Activated CD8-positive, alpha-beta T cell treated with anti-CD3 and anti-CD28 coated beads for 36 hours (primary cell): ENCODE data around the gene CXCL5. TPM values are rescaled to one million over a fixed set of nuclear protein-coding genes. Genes with fewer than 3 reads are reported as not detected.

Source experiments
- ATAC-seq: fragments of 200-7000 bp; cut with Tn5 transposase; one replicate; pipeline ENCODE4 v1.10.0; 2021; ENCODE audit warnings: mild to moderate bottlenecking, moderate library complexity
- CTCF ChIA-PET: fragments of 350-600 bp; sonication (Branson Sonifier 250); formaldehyde crosslinking; loops from one replicate; lab custom pipeline; 2021; ENCODE audit warnings: antibody characterized with exemption; lab: Charles Lee
- POLR2A ChIA-PET: fragments of 350-600 bp; sonication (Branson Sonifier 250); formaldehyde crosslinking; loops from one replicate; lab custom pipeline; 2021; ENCODE audit warnings: antibody characterized with exemption; lab: Charles Lee
- DNase-seq: peaks from one replicate; pipeline ENCODE4 v3.0.0-alpha.2; 2020
- H3K27ac Mint-ChIP-seq: one replicate; pipeline ENCODE4 v1.8.0; 2021; ENCODE audit warnings: mild to moderate bottlenecking, mixed read lengths
- H3K27me3 Mint-ChIP-seq: one replicate; pipeline ENCODE4 v1.8.0; 2021; ENCODE audit warnings: mixed read lengths
- H3K36me3 Mint-ChIP-seq: one replicate; pipeline ENCODE4 v1.8.0; 2021; ENCODE audit warnings: low read depth, mixed read lengths
- H3K4me1 Mint-ChIP-seq: one replicate; pipeline ENCODE4 v1.8.0; 2021; ENCODE audit warnings: low read depth, mixed read lengths
- H3K4me3 Mint-ChIP-seq: one replicate; pipeline ENCODE4 v1.8.0; 2021; ENCODE audit warnings: mild to moderate bottlenecking, moderate library complexity, mixed read lengths
- H3K9me3 Mint-ChIP-seq: one replicate; pipeline ENCODE4 v1.8.0; 2021; ENCODE audit warnings: mixed read lengths
- CTCF ChIP-seq: fragments of 200-600 bp; IDR thresholded peaks from one replicate; pipeline ENCODE4 v1.8.0; 2022; ENCODE audit warnings: antibody characterized with exemption, mild to moderate bottlenecking
- intact Hi-C: fragments of 100-400 bp; cut with micrococcal nuclease; formaldehyde crosslinking; loops from one replicate; pipeline ENCODE4 v1.10.0; 2022
- total RNA-seq, 2 experiments: library from RNA; stranded (reverse); gene quantifications; one replicate each; pipeline ENCODE4 v1.2.3, GENCODE V29; 2021

CXCL5 gene
- total RNA-seq, 2 experiments from 2014 or later, result not detected

GRCh38 chr4:74042681-74043080 is 44.2 kb upstream of the CXCL5 start:
- Mint-ChIP-seq H3K9me3 (peaks cover 4% of the 10 kb centered on the region), H3K4me3 (no peak overlapping the region), H3K27me3 (peaks cover 27% of the 10 kb centered on the region), H3K27ac (no peak overlapping the region), H3K4me1 (peaks cover 7% of the 10 kb centered on the region), H3K36me3 (no peaks in the 10 kb centered on the region)
- ChIA-PET CTCF (interaction anchor here (1.7 kb wide), 1 partner anchor 13 kb away, joined by 4 read pairs; no protein-coding TSS in a partner anchor), POLR2A (no interaction called here)
- TF ChIP-seq CTCF, result no peak
- ATAC-seq, result no peak
- no peak for DNase-seq
- intact Hi-C loops, result no loop called here

- H3K4me3 Mint-ChIP-seq, result no peak overlapping the region
- TF ChIP-seq CTCF, result no peak
- H3K9me3 Mint-ChIP-seq, result no peaks in the 10 kb centered on the region
- H3K4me1 Mint-ChIP-seq, result peaks cover 7% of the 10 kb centered on the region
- ChIA-PET CTCF (interaction anchor here (1.7 kb wide), 1 partner anchor 14 kb away, joined by 4 read pairs; no protein-coding TSS in a partner anchor), POLR2A (no interaction called here)
- DNase-seq (no peak), ATAC-seq (no peak)
- intact Hi-C loops, result no loop called here
- peaks cover 35% of the 10 kb centered on the region for H3K27me3 Mint-ChIP-seq
- H3K27ac Mint-ChIP-seq, result no peak overlapping the region
- no peaks in the 10 kb centered on the region for H3K36me3 Mint-ChIP-seq
These were observed 42.9 kb upstream of the CXCL5 start for GRCh38 chr4:74041418-74041817.

- Mint-ChIP-seq H3K4me3 (peak overlapping the region; percentile 69), H3K9me3 (no peaks in the 10 kb centered on the region), H3K4me1 (peaks cover 7% of the 10 kb centered on the region), H3K27ac (no peak overlapping the region), H3K27me3 (peaks cover 34% of the 10 kb centered on the region), H3K36me3 (no peaks in the 10 kb centered on the region)
- intact Hi-C loops, result no loop called here
- no peak for TF ChIP-seq CTCF
- DNase-seq (no peak), ATAC-seq (no peak)
- ChIA-PET CTCF (interaction anchor here (1.1 to 1.2 kb wide), 2 partner anchors 23 to 95 kb away, joined by 3 read pairs; no protein-coding TSS in a partner anchor), POLR2A (no interaction called here)
These were observed 40.9 kb upstream of the CXCL5 start for GRCh38 chr4:74039315-74039763.

GRCh38 chr4:74038425-74039314 is 40.2 kb upstream of the CXCL5 start, which contains the start of gene CXCL3:
Gene CXCL3 (minus strand): TSS chr4:74038689. CDS start chr4:74038611, 78 bp downstream.
- ChIA-PET POLR2A (no interaction called here), CTCF (interaction anchor here (1.1 to 1.2 kb wide), 2 partner anchors 22 to 96 kb away, joined by 3 read pairs; no protein-coding TSS in a partner anchor)
- H3K4me3 Mint-ChIP-seq, result peak within 1 kb of the TSS; percentile 69
- intact Hi-C loops, result no loop called here
- no peaks in the 10 kb centered on the region for H3K9me3 Mint-ChIP-seq
- DNase-seq (peak; percentile 33), ATAC-seq (peak; percentile 79)
- no peaks in the 10 kb centered on the region for H3K36me3 Mint-ChIP-seq
- TF ChIP-seq CTCF, result no peak
- no peak within 1 kb of the TSS for H3K27ac Mint-ChIP-seq
- peaks cover 7% of the 10 kb centered on the region for H3K4me1 Mint-ChIP-seq
- H3K27me3 Mint-ChIP-seq, result peaks cover 34% of the 10 kb centered on the region

GRCh38 chr4:74038086-74038424 is 39.6 kb upstream of the CXCL5 start:
- H3K4me1 Mint-ChIP-seq, result peaks cover 7% of the 10 kb centered on the region
- intact Hi-C loops, result no loop called here

More at GRCh38 chr4:74038086-74038424, 39.6 kb upstream of the CXCL5 start:
- ChIA-PET CTCF (no interaction called here), POLR2A (no interaction called here)
- ATAC-seq (no peak), DNase-seq (no peak)
- Mint-ChIP-seq H3K36me3 (no peaks in the 10 kb centered on the region), H3K9me3 (no peaks in the 10 kb centered on the region), H3K27ac (no peak overlapping the region), H3K27me3 (peaks cover 34% of the 10 kb centered on the region), H3K4me3 (peak overlapping the region; percentile 69)
- TF ChIP-seq CTCF, result no peak
